HG02870 (cell line): ENCODE measurements around the gene ZNF672.
"Not testable (repeated sequence)": the region's sequence is repeated elsewhere in the genome, so short reads cannot be mapped to it uniquely, and the experiment has no call there.

Experiments
- ATAC-seq: cut with Tn5 transposase; IDR thresholded peaks from one replicate; pipeline ENCODE4 v1.9.1; 2021; ENCODE audit warnings: mild to moderate bottlenecking, moderate library complexity; ENCODE audit not compliant: unreplicated experiment

ZNF672 gene

GRCh38 chr1:248884632-248885295, 46.7 kb downstream of the ZNF672 start:
- no peak for ATAC-seq

- no peak for ATAC-seq
Observed at GRCh38 chr1:248885646-248886045, 47.6 kb downstream of the ZNF672 start.

- no peak for ATAC-seq
Observed at GRCh38 chr1:248886237-248886895, 48.3 kb downstream of the ZNF672 start.

- ATAC-seq, result not testable (repeated sequence)
Observed at GRCh38 chr1:248889914-248890243, 51.9 kb downstream of the ZNF672 start.

- no peak for ATAC-seq
Observed at GRCh38 chr1:248890549-248891498, 52.8 kb downstream of the ZNF672 start.

GRCh38 chr1:248891758-248892157, 53.7 kb downstream of the ZNF672 start:
- ATAC-seq, result no peak

- no peak for ATAC-seq
Observed at GRCh38 chr1:248892590-248892989, 54.6 kb downstream of the ZNF672 start.

GRCh38 chr1:248894837-248895236, 56.8 kb downstream of the ZNF672 start:
- no peak for ATAC-seq

- no peak for ATAC-seq
Observed at GRCh38 chr1:248897412-248898337, 59.7 kb downstream of the ZNF672 start.
